ENCODE data around the gene GREB1L.

GREB1L gene

DNA sequence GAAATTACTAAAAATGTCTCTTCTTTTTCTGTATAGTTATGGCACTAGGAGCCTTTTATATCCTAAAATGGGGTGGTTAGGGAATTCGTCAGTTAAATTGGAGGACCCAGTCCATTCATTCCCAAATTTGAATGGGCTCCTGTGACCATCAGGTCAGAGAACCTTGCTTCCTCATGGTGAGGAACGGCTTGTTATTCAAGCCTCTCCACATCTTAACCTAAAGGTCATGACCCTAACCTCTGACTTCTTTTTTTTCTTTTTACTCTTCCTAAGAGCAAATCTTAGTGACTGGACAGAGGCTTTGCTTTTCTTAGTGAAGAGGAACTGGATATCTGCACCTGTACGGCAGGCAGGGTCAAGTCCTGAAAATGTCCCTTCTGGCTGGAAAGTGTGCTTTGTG, 53.1 kb downstream of the GREB1L start:
- H3K4me3 ChIP-seq (ENCODE audit: insufficient read length, low read depth): no peak overlapping the region
- TF ChIP-seq YY1 (IDR thresholded peaks at IDR 0.05; ENCODE audit: insufficient read depth, insufficient read length): no peak
- TF ChIP-seq SUZ12 (IDR thresholded peaks at IDR 0.05; ENCODE audit: extremely low read depth, insufficient read depth, insufficient read length): no peak
- no peak for TF ChIP-seq ZNF274 (IDR thresholded peaks at IDR 0.05; ENCODE audit: low read depth, low read length)
- no peaks in the 10 kb centered on the region for H3K27me3 ChIP-seq (ENCODE audit: insufficient read depth, insufficient read length)

DNA sequence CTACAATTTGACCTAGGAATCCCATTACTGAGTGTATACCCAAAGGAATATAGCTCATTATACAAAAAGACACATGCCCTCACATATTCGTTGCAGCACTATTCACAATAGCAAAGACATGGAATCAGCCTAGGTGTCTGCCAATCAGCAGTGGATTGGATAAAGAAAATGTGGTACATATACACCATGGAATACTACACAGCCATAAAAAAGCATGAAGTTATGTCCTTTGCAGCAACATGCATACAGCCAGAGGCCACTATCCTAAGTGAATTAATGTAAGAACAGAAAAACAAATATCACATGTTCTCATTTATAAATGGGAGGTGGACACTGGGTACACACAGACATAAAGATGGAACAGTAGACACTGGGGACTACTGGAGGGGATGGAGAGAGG, 54.0 kb downstream of the GREB1L start:
- H3K36me3 ChIP-seq (ENCODE audit: insufficient read depth, insufficient read length, low read length): no peaks in the 10 kb centered on the region
- no peaks in the 10 kb centered on the region for H3K4me1 ChIP-seq (ENCODE audit: insufficient read depth, insufficient read length)
- DNase-seq (ENCODE audit: low read depth, low spot score): no peak
- no peak overlapping the region for H3K9ac ChIP-seq (ENCODE audit: insufficient read length, low read depth)
- no peak overlapping the region for H3K4me3 ChIP-seq (ENCODE audit: insufficient read length, low read depth)
- H3K27me3 ChIP-seq (ENCODE audit: insufficient read depth, insufficient read length): no peaks in the 10 kb centered on the region
- TF ChIP-seq ZNF274 (IDR thresholded peaks at IDR 0.05; ENCODE audit: low read depth, low read length) (no peak), YY1 (IDR thresholded peaks at IDR 0.05; ENCODE audit: insufficient read depth, insufficient read length) (no peak), SUZ12 (IDR thresholded peaks at IDR 0.05; ENCODE audit: extremely low read depth, insufficient read depth, insufficient read length) (no peak)
- no peaks in the 10 kb centered on the region for H3K9me3 ChIP-seq (ENCODE audit: insufficient read depth, low read length)

More for the DNA sequence above, 53.1 kb downstream of the GREB1L start:
- DNase-seq (ENCODE audit: low read depth, low spot score): no peak
- Histone ChIP-seq H3K9me3 (ENCODE audit: insufficient read depth, low read length) (no peaks in the 10 kb centered on the region), H3K9ac (ENCODE audit: insufficient read length, low read depth) (no peak overlapping the region), H3K4me1 (ENCODE audit: insufficient read depth, insufficient read length) (no peaks in the 10 kb centered on the region), H3K36me3 (ENCODE audit: insufficient read depth, insufficient read length, low read length) (no peaks in the 10 kb centered on the region)

DNA sequence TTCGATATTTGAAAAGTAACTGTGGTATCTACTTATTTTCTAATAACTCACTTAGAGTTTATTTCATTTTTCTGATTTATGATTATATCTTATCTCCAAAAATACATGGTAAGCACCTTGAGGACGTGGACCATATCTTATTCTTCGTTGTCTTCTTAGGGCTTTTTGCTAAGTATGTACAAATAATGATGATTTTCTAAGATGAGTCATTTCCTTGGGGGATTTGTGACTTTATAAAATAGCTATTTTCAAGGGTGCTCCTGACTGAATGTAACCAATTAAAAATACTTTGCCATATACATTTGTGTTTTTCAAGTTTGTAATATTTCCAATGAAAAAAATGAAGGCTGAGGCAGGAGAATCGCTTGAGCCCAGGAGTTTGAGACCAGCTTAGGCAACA, 56.3 kb downstream of the GREB1L start:
- H3K9ac ChIP-seq (ENCODE audit: insufficient read length, low read depth): no peak overlapping the region
- no peaks in the 10 kb centered on the region for H3K27me3 ChIP-seq (ENCODE audit: insufficient read depth, insufficient read length)
- no peak for DNase-seq (ENCODE audit: low read depth, low spot score)
- no peaks in the 10 kb centered on the region for H3K4me1 ChIP-seq (ENCODE audit: insufficient read depth, insufficient read length)
- no peaks in the 10 kb centered on the region for H3K36me3 ChIP-seq (ENCODE audit: insufficient read depth, insufficient read length, low read length)
- no peak overlapping the region for H3K4me3 ChIP-seq (ENCODE audit: insufficient read length, low read depth)
- no peak for TF ChIP-seq YY1 (IDR thresholded peaks at IDR 0.05; ENCODE audit: insufficient read depth, insufficient read length)
- no peak for TF ChIP-seq SUZ12 (IDR thresholded peaks at IDR 0.05; ENCODE audit: extremely low read depth, insufficient read depth, insufficient read length)
- no peak for TF ChIP-seq ZNF274 (IDR thresholded peaks at IDR 0.05; ENCODE audit: low read depth, low read length)
- H3K9me3 ChIP-seq (ENCODE audit: insufficient read depth, low read length): no peaks in the 10 kb centered on the region

DNA sequence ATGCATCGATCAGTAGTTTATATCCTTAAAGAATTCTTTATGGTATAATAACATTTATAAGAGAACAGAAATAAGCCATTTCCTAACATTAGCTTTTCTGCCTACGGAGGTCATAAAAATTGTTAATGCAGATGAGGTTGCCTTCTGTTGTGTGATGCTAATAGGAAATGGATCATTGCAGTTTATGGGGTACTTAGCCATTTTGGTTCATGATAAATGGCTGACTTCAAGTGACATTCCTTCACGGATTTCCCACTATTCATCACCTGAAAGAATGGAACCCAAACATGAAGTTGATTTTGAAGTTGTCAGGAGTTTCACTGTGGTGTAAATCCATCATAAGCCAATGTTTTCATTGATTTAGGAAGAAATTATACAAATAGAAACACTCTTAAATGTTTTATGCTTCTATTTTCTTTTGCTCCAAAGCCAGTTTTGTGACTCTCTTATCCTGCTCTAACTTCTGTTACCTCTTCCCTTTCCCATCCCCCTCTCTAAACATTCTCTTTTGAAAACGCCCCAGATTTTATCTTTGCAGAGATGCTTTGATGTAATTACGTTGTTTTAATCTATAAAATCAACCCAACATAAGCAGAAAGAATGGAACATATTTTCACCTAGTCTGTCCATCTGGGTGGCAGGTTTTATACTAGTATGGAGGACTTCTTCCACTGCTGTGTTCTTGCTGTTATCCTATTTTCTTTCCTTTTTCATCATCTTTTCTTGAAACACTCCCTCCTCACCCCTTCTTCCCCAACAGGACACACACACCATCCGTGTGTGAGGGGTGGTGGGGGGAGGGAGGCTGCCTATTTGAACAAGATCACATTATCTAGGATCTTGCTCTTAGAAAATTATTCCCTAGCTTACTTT, 58.2 kb downstream of the GREB1L start:
- no peaks in the 10 kb centered on the region for H3K36me3 ChIP-seq (ENCODE audit: insufficient read depth, insufficient read length, low read length)
- no peak overlapping the region for H3K9ac ChIP-seq (ENCODE audit: insufficient read length, low read depth)
- no peak for DNase-seq (ENCODE audit: low read depth, low spot score)
- no peak overlapping the region for H3K4me3 ChIP-seq (ENCODE audit: insufficient read length, low read depth)
- TF ChIP-seq ZNF274 (IDR thresholded peaks at IDR 0.05; ENCODE audit: low read depth, low read length): no peak
- TF ChIP-seq YY1 (IDR thresholded peaks at IDR 0.05; ENCODE audit: insufficient read depth, insufficient read length): no peak
- TF ChIP-seq SUZ12 (IDR thresholded peaks at IDR 0.05; ENCODE audit: extremely low read depth, insufficient read depth, insufficient read length): no peak
- H3K9me3 ChIP-seq (ENCODE audit: insufficient read depth, low read length): no peaks in the 10 kb centered on the region
- no peaks in the 10 kb centered on the region for H3K27me3 ChIP-seq (ENCODE audit: insufficient read depth, insufficient read length)
- no peaks in the 10 kb centered on the region for H3K4me1 ChIP-seq (ENCODE audit: insufficient read depth, insufficient read length)

DNA sequence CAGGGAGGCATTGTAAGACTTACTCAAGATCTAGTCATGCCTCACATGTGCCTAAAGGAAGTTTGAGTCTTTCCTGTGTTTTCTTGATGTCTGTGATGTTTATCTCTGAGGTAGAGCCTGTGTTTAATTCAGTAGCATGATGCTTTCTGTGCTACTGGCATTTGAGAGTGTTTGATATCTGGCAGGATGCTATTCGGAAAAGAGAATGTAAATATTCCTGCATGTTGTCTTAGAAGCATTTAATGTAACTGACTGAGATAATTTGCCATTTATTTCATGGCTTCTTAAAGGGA, 58.8 kb downstream of the GREB1L start:
- no peaks in the 10 kb centered on the region for H3K36me3 ChIP-seq (ENCODE audit: insufficient read depth, insufficient read length, low read length)
- no peaks in the 10 kb centered on the region for H3K27me3 ChIP-seq (ENCODE audit: insufficient read depth, insufficient read length)
- H3K9me3 ChIP-seq (ENCODE audit: insufficient read depth, low read length): no peaks in the 10 kb centered on the region
- no peaks in the 10 kb centered on the region for H3K4me1 ChIP-seq (ENCODE audit: insufficient read depth, insufficient read length)
- H3K4me3 ChIP-seq (ENCODE audit: insufficient read length, low read depth): no peak overlapping the region
- DNase-seq (ENCODE audit: low read depth, low spot score): no peak
- H3K9ac ChIP-seq (ENCODE audit: insufficient read length, low read depth): no peak overlapping the region
- TF ChIP-seq YY1 (IDR thresholded peaks at IDR 0.05; ENCODE audit: insufficient read depth, insufficient read length) (no peak), ZNF274 (IDR thresholded peaks at IDR 0.05; ENCODE audit: low read depth, low read length) (no peak), SUZ12 (IDR thresholded peaks at IDR 0.05; ENCODE audit: extremely low read depth, insufficient read depth, insufficient read length) (no peak)

DNA sequence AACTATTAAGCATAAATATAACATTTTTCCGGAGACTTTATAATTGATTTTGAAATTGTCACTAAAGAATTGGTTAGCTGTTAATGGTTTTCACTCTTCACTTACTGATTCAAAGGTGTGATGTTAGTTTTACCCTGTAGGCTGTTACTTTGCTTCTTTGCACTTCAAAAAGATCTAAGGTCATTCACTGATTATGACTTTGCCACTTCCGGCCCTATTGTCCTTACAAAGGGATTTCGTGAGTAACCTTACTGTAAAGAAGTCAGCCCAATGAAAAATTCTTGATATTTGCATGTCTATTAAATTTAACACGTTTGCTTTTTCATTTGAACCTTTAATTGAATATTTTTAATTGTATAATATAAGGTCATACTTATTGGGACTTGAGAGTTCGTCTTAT, 61.4 kb downstream of the GREB1L start:
- no peaks in the 10 kb centered on the region for H3K4me1 ChIP-seq (ENCODE audit: insufficient read depth, insufficient read length)
- no peak overlapping the region for H3K9ac ChIP-seq (ENCODE audit: insufficient read length, low read depth)
- H3K9me3 ChIP-seq (ENCODE audit: insufficient read depth, low read length): no peaks in the 10 kb centered on the region
- no peak for DNase-seq (ENCODE audit: low read depth, low spot score)
- no peaks in the 10 kb centered on the region for H3K27me3 ChIP-seq (ENCODE audit: insufficient read depth, insufficient read length)
- no peak overlapping the region for H3K4me3 ChIP-seq (ENCODE audit: insufficient read length, low read depth)
- no peaks in the 10 kb centered on the region for H3K36me3 ChIP-seq (ENCODE audit: insufficient read depth, insufficient read length, low read length)
- TF ChIP-seq SUZ12 (IDR thresholded peaks at IDR 0.05; ENCODE audit: extremely low read depth, insufficient read depth, insufficient read length) (no peak), YY1 (IDR thresholded peaks at IDR 0.05; ENCODE audit: insufficient read depth, insufficient read length) (no peak), ZNF274 (IDR thresholded peaks at IDR 0.05; ENCODE audit: low read depth, low read length) (no peak)

DNA sequence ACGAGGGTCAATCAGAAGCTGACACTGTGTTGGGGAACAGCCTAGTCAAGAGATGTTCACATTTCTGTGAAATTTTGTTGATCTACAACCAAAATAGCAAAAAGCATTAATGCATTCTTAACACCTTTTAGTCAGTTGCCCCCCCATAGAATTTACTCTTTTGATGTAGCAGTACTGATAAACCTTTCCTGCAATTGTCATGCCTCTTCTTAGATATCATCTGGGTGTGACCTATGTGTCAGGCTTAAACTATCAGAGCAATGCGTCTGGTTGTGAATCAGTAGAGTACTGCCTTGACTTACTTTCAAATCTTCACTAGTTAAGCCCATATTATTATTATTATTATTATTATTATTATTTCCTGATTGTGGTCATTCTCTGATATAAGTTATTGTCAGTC, 61.9 kb downstream of the GREB1L start:
- DNase-seq (ENCODE audit: low read depth, low spot score): no peak
- no peaks in the 10 kb centered on the region for H3K27me3 ChIP-seq (ENCODE audit: insufficient read depth, insufficient read length)
- no peaks in the 10 kb centered on the region for H3K4me1 ChIP-seq (ENCODE audit: insufficient read depth, insufficient read length)
- no peak overlapping the region for H3K4me3 ChIP-seq (ENCODE audit: insufficient read length, low read depth)
- H3K36me3 ChIP-seq (ENCODE audit: insufficient read depth, insufficient read length, low read length): no peaks in the 10 kb centered on the region
- no peak overlapping the region for H3K9ac ChIP-seq (ENCODE audit: insufficient read length, low read depth)
- TF ChIP-seq SUZ12 (IDR thresholded peaks at IDR 0.05; ENCODE audit: extremely low read depth, insufficient read depth, insufficient read length) (no peak), YY1 (IDR thresholded peaks at IDR 0.05; ENCODE audit: insufficient read depth, insufficient read length) (no peak), ZNF274 (IDR thresholded peaks at IDR 0.05; ENCODE audit: low read depth, low read length) (no peak)
- H3K9me3 ChIP-seq (ENCODE audit: insufficient read depth, low read length): no peaks in the 10 kb centered on the region
